Astrocyte of the spinal cord (primary cell): Measurements from ENCODE around the gene ACOT2.
A peak's percentile ranks its signal among the peaks of the same experiment; 100 is the strongest.
"Not testable (repeated sequence)": the region's sequence is repeated elsewhere in the genome, so short reads cannot be mapped to it uniquely, and the experiment has no call there.

Experiments
- DNase-seq: peaks from one replicate; pipeline ENCODE4 v3.0.0; 2011; ENCODE audit warnings: low read depth, low spot score
- H3K4me3 ChIP-seq: 2 replicates; pipeline ENCODE4 v1.5.1; 2011; ENCODE audit warnings: low read depth, mild to moderate bottlenecking, low read length, moderate library complexity
- CTCF ChIP-seq: IDR thresholded peaks from 2 replicates; pipeline ENCODE4 v1.5.1; 2012; ENCODE audit warnings: low read depth, mild to moderate bottlenecking, low read length, inconsistent platforms
- in situ Hi-C: cut with HindIII; loops from 2 replicates; pipeline ENCODE4 v1.10.0; 2017; ENCODE audit warnings: low sequenced_read_pairs

The ACOT2 gene

DNA sequence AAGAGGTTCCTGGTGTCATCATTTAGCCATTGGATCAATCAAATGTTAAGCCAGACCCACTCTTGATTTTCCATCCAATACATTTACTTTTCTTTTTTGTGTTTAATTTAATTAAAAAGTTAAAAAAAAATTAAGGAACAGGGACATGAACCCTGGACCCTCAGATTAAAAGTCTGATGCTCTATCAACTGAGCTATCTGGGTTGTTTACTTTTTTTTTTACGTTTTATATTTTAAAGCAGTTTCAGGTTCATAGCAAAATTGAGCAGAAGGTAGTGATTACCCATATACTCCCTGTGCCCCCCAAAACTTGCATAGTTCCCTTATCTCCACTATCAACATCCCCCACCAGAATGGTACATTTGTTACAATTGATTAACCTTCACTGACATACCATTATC is 19.7 kb downstream of the ACOT2 start:
- H3K4me3 ChIP-seq: no peak overlapping the region
- DNase-seq: no peak
- in situ Hi-C loops: no loop called here
- no peak for TF ChIP-seq CTCF

- H3K4me3 ChIP-seq: no peak overlapping the region
- in situ Hi-C loops: no loop called here
- TF ChIP-seq CTCF: no peak
- DNase-seq: no peak
Measured at GRCh38 chr14:73589116-73589515, 20.1 kb downstream of the ACOT2 start.

DNA sequence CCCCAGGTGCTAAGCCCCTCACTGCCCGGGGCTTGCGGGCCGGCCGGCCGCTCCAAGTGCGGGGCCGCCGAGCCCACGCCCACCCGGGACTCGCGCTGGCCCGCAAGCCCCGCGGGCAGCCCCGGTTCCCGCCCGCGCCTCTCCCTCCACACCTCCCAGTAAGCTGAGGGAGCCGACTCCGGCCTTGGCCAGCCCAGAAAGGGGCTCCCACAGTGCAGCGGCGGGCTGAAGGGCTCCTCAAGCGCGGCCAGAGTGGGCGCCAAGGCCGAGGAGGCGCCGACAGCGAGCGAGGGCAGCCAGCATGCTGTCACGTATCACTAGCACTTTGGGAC is 21.6 kb downstream of the ACOT2 start:
- H3K4me3 ChIP-seq, DNase-seq, in situ Hi-C loops: not testable (repeated sequence)

DNA sequence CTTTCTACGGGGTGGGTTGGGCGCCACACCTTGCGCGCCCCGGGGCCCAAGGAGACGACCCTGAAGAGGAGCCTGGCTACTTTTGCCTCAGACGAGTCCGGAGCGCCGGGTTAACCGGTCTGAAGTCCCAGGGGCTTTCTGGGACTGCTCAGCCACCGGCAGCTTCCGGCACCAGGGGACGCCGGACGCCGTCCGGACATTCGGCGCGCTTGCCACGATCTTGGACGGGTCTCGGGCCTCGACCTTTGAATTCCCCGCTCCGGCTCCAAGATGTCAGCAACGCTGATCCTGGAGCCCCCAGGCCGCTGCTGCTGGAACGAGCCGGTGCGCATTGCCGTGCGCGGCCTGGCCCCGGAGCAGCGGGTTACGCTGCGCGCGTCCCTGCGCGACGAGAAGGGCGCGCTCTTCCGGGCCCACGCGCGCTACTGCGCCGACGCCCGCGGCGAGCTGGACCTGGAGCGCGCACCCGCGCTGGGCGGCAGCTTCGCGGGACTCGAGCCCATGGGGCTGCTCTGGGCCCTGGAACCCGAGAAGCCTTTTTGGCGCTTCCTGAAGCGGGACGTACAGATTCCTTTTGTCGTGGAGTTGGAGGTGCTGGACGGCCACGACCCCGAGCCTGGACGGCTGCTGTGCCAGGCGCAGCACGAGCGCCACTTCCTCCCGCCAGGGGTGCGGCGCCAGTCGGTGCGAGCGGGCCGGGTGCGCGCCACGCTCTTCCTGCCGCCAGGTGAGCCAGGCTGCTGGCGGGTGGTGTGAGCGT is 22.9 kb downstream of the ACOT2 start, which contains the start of gene ACOT4:
ACOT4 (plus strand) TSS at position 184 of the 760 bp plus-strand sequence; CDS start at position 271, 87 bp downstream.
- DNase-seq: peak; percentile 19
- peak within 1 kb of the TSS; percentile 48 for H3K4me3 ChIP-seq
- in situ Hi-C loops: no loop called here
- no peak for TF ChIP-seq CTCF

- no peak for DNase-seq
- no peak overlapping the region for H3K4me3 ChIP-seq
- in situ Hi-C loops: no loop called here
- no peak for TF ChIP-seq CTCF
Measured at GRCh38 chr14:73594491-73594890, 25.5 kb downstream of the ACOT2 start.

DNA sequence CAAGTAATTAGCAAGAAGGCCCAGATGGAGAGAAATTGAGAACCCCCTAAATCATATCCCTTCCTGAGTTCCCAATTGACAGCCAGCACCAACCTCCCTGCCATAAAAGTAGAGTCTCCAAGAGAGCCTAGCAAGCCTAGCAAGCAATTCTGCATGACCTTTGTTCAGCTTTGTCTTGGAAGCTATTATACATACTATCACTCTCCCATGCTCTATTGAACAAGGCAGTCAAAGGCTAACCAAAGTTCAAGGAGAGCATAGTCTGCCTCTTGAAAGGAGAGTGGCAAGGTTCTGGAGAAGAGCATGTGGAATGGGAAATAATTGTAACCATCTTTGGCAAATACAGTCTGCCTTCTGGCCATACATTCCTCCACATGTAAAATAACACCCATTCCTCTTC is 30.5 kb downstream of the ACOT2 start:
- in situ Hi-C loops: no loop called here
- no peak for DNase-seq
- H3K4me3 ChIP-seq: no peak overlapping the region
- no peak for TF ChIP-seq CTCF

GRCh38 chr14:73602994-73603393 is 34.0 kb downstream of the ACOT2 start:
- in situ Hi-C loops: no loop called here
- no peak for DNase-seq
- no peak for TF ChIP-seq CTCF
- H3K4me3 ChIP-seq: no peak overlapping the region
